Pons (tissue), 1 donor: ENCODE measurements around the gene STOX1.
"Not testable (repeated sequence)": the region's sequence is repeated elsewhere in the genome, so short reads cannot be mapped to it uniquely, and the experiment has no call there.

Experiments
- DNase-seq: peaks from one replicate; pipeline ENCODE4 v3.0.0-alpha.2; 2016; ENCODE audit warnings: low spot score

The STOX1 gene

GRCh38 chr10:68829952-68830351, 2.6 kb downstream of the STOX1 start:
- DNase-seq: no peak

DNA sequence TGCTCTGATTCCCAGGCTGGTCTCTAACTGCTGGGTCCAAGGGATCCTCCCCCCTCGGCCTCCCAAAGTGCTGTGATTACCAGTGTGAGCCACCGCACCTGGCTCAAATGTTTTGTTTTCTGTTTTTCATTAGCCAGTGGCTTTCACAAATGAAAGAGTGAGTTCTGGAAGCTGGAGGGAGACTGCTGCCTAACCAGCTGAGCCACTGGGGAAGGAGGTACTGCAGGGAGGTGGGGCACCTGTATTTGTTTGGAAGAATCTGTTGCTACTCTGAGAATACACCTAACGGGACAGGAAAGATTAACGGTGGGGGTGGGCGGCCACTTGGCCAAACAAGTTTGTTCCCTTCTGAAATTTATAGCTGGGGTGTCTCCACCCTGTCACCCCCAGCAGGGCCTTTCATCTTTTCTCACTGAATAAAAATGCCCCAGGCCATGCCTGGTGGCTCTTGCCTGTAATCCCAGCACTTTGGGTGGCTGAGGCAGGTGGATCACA, 4.7 kb downstream of the STOX1 start:
- DNase-seq: no peak

- no peak for DNase-seq
Measured at GRCh38 chr10:68832601-68833000, 5.3 kb downstream of the STOX1 start.

GRCh38 chr10:68837626-68838322, 10.4 kb downstream of the STOX1 start:
- no peak for DNase-seq

- not testable (repeated sequence) for DNase-seq
Measured at GRCh38 chr10:68840650-68841049, 13.3 kb downstream of the STOX1 start.

DNA sequence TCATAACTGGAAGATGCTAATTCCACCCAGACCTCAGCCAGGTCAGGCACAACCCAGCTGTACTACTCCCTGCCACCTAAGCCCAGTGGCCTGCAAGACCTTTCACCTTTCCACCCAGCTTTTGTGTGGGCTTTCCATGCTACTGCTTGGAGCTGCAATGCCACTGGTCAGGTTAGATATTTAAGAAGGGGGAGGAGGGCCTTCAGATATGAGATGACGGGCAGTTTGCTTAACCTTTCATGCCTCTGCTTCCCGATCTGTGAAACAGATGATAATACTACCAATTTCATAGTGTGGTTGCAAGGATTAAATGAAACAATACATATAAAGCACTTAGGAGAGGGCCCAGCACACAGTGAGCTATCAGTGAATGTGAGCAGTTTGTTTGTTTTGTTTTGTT, 20.9 kb downstream of the STOX1 start:
- DNase-seq: no peak

GRCh38 chr10:68848806-68849205, 21.5 kb downstream of the STOX1 start:
- no peak for DNase-seq

GRCh38 chr10:68856352-68856751, 29.0 kb downstream of the STOX1 start:
- DNase-seq: no peak

DNA sequence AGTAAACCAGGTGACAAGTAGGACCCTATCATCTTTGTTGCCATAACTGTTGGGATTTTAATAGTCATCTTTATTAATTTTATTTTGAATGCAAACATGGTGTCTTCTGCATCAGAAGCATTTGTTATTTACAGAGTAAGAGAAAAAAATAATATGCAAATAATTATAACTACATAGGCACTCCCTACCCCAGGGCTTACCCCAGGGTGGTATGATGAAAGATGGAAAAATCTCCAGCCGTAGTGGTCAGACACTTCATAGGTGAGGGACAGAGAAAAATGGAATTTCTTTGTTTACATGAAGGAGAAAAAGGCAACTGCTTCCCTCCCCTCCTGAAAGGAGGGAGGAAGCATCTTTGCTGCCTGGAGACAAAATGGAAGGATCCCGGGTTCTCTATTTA, 29.7 kb downstream of the STOX1 start:
- no peak for DNase-seq

- no peak for DNase-seq
Measured at GRCh38 chr10:68861253-68861652, 33.9 kb downstream of the STOX1 start.

GRCh38 chr10:68864611-68865010, 37.3 kb downstream of the STOX1 start:
- DNase-seq: no peak

- not testable (repeated sequence) for DNase-seq
Measured at GRCh38 chr10:68868173-68868572, 40.8 kb downstream of the STOX1 start.

GRCh38 chr10:68869623-68870022, 42.3 kb downstream of the STOX1 start:
- DNase-seq: no peak

DNA sequence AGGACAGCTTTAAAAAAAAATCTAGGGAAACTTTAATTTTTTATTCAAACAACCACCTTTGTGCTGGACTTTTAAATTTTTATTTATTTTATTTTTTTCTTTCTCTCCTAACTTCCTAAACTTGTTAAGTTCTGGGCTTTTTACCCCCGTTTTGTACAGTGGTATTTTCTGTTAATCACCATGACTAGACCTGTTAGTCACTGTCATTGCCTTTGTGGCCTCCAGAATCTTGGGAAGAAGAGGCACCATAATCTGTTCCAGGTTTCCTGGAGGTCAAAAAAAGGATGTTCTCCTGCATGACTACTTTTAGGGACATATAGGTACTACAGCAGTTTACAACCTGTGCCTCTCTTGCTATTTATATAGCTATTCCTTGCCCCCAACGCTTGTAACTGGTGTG, 42.7 kb downstream of the STOX1 start:
- DNase-seq: no peak

DNA sequence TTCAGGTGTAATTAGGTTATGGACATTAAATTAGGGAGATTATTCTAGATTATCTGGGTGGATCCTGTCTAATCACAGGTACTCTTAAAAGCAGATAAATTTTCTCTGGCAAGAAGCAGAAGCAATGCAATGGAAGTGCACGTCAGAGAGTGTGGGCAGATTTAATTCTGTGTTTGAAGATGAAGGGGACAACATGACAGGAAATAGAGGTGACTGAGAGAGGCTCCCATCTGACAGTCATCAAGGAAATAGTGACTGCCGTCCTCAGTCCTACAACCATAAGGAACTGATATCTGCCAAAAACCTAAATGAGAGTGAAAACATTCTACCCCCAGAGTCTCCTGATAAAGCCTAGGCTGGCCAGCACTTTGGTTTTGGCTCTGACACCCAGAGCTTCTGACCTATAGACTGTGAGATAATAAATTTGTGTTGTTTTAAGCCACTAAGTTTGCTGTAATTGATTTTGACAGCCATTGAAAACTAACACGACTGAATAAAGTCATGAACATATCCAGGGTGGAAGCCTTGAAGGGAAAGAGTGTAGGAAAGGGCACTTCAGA, 43.3 kb downstream of the STOX1 start:
- no peak for DNase-seq

GRCh38 chr10:68871105-68871711, 43.9 kb downstream of the STOX1 start:
- no peak for DNase-seq

DNA sequence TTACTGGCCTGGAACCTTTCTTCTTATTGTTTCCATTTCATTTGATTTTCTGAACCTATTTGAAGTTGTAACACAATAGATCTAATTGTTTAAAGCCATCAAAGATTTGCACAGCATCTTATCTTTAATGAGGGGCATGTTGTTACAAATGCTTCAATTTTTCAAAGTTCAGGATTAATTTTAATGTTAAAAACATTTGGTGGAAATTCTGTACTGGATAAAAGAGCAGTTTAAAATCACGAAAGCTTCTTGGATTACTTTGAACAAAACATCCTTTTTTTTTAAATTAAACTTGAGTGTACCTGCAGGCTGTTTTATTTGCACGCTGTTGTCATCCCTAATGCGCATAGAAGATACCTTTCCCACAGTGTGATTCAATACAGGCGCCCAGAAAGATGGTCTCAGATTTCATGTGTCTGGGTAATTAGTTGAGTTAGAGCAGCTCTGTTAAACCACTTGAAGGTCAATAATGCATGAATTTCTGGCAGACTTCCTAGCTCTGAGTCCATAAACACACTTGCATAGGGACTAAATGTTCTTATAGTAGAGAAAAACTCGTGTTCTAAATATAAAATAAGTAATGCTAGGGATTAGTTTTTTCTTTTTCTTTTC, 44.5 kb downstream of the STOX1 start:
- DNase-seq: peak; percentile 11

DNA sequence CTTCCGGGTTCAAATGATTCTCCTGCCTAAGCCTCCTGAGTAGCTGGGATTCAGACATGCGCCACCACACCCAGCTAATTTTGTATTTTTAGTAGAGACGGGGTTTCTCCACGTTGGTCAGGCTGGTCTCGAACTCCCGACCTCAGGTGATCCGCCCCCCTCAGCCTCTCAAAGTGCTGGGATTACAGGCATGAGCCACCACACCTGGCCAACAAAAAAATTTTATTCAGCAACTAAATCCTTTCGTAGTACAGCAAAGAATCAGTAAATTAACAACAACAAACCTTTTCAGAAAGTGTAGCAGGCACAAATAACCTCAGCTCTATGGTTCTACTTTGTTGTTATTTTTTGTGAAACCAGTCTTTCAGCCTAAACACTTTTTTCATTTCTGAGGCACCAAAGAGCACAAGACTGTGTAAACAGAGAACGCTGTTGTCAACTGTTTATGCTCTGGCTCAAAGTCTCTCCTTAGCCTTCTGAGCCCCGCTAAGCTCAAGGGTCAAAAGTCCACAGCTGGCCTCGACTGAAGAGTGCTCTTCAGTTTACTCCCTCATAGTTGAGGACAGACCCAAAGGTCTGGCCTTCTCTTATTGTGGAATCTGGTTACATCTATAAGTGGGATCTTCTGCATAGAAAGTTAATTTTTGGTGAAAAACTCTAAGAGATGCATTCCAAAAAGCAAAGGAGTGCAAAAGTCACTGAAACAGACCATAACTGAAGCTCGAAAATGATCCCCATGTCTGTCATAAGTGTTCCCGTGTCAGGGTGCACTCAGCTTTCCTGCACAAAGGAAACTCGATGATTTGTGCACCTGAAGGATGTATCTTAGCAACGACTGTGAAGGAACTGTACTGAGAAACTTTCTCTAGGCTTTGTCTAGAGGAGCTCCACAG, 49.2 kb downstream of the STOX1 start:
- no peak for DNase-seq

DNA sequence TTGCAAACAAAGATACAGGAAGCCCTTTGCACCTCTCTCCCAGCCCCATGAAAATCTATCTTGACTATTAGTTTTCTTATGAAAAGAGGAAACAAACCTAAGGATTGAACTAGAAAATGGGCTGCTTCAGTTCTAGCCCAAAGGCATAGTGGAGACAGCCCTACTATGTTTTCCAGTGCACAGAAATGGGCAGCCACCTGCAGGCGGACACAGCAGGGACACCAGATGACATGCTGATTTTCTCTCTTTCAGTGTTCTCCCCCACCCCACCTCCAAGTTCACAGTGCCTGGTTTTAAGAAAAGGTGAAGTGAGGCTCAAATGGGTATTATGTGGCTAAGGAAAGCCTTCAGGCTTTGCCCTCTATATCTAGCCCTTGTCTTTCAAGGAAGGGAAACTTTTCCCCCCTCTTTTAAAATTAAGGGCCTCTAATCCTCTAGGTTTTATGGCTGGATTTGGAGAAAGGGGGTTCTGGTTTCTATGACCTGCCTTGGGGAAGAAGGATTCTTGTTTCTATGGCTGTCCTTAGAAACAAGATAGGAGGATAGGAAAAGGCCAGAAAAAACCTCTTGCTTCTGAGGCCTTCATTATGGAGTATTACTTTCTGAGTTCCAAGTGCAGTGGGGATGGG, 50.3 kb downstream of the STOX1 start:
- no peak for DNase-seq

DNA sequence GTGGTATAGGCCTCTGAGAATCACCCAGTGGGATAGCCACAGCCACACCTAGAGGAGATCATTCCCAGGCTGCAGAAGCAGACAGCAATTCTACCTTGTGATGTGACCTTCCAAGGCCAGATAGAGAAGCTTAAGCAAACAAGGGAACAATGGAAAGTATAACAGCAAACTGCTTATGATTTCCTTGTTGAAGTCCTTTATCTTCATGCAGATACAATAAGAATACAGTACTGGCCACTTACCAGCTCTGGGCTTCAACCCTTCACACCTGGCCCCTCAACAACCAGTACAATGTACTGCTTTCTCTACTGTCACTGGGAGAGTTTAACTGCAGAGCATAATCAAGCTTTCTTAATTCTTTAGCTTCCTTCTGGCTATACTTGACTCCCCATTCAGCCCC, 51.2 kb downstream of the STOX1 start:
- no peak for DNase-seq

DNA sequence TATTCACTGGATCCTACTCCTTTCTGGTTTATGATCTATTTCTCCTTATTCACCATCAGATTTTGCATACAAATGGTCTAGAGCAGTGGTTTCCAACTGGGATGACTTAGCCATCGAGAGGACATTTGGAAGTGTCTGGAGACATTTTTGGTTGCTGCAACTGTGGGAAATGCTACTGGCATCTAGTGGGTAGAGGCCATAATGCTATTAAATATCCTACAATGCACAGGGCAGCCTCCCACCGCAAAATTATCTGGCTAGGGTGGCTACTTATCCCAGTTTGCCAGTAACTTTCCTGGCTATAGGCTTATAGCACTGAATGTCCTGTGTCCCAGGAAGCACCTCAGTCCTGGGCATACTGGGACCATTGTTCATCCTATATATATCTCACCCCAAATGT, 52.3 kb downstream of the STOX1 start:
- no peak for DNase-seq

GRCh38 chr10:68880181-68880580, 52.9 kb downstream of the STOX1 start:
- no peak for DNase-seq
